HG03469 (cell line): Measurements from ENCODE around the gene ZNF117.
A peak's percentile ranks its signal among the peaks of the same experiment; 100 is the strongest.
"Not testable (repeated sequence)": the region's sequence is repeated elsewhere in the genome, so short reads cannot be mapped to it uniquely, and the experiment has no call there.

Experiments
- ATAC-seq: cut with Tn5 transposase; IDR thresholded peaks from one replicate; pipeline ENCODE4 v1.9.1; 2021; ENCODE audit warnings: mild to moderate bottlenecking, moderate library complexity, moderate number of reproducible peaks; ENCODE audit not compliant: unreplicated experiment

The ZNF117 gene

DNA sequence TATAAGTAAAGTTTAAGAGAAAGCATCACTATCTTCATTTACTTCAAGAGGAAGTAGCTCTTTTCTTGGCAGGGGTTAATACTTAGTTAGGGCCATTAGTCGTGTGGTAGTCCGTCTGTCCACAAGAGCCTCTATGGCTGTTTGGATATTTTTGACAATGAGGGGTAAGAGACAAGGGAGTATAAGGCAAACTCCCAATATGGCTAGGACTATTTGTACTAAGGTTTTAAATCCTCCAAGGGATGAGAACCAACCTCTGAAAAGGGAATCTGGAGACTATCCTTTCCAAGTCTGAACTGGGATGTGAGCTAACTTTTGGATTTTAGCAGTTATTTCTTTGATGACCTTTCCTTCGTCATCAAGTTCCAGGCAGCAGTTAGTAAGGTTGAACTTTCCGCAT, at the start of gene ZNF117:
Gene ZNF117 (minus strand): TSS at position 101 of the 400 bp plus-strand sequence.
- ATAC-seq: no peak

- ATAC-seq: not testable (repeated sequence)
Observed at GRCh38 chr7:65038767-65039166, 47.9 kb upstream of the ZNF117 start.

GRCh38 chr7:65037740-65038688, 47.2 kb upstream of the ZNF117 start:
- peak; percentile 71 for ATAC-seq

DNA sequence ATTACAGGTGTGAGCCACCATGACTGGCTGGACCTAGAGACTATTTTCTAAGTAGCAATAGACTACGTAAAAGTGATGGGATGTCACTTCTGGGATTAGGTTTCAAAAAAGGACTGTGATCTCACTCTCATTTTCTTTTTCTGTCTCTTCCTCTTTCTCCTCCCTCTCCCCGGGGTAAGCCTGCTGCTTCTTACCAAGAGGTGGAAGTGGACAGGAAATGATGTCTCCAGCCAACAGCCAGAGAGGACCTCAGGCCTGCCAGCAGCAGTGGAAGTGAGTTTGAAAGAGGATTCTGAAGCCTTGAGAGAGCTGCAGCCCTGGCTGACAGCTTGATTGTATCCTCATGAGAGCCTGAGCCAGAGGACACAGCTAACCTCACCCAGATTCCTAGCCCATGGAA, 45.7 kb upstream of the ZNF117 start:
- not testable (repeated sequence) for ATAC-seq

DNA sequence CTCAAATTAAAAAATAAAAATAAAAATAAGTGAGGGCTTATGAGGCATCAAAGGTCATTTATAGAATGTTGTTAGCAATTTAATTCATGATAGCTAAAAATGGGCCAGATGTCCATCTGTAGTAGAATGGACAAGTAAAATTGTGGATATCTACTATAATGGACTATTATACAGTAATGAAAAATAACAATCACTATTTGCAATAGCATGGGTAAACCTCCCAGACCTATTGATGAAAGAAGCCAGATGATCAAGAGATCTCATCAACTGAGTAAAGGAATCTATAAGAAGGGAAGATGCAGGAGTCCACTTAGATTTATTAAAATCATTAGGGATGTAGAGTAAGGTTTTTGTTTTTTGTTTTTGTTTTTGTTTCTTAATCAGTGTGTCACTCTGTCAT, 44.6 kb upstream of the ZNF117 start:
- ATAC-seq: not testable (repeated sequence)

- ATAC-seq: not testable (repeated sequence)
Observed at GRCh38 chr7:65034120-65034782, 43.4 kb upstream of the ZNF117 start.

GRCh38 chr7:65033391-65033790, 42.6 kb upstream of the ZNF117 start:
- ATAC-seq: not testable (repeated sequence)

DNA sequence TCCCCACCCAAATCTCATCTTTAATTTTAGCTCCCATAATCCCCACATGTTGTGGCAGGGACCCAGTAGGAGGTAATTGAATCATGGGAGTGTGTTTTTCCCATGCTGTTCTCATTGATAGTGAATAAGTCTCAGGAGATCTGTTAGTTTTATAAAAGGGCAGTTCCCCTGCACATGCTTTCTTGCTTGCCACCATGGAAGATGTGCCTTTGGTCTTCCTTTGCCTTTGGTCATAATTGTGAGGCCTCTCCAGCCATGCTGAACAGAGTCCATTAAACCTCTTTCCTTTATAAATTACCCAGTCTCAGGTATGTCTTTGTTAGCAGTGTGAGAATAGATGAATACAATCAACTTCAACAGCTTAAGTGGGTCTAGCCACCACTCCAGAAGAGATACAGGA, 34.2 kb upstream of the ZNF117 start:
- not testable (repeated sequence) for ATAC-seq

DNA sequence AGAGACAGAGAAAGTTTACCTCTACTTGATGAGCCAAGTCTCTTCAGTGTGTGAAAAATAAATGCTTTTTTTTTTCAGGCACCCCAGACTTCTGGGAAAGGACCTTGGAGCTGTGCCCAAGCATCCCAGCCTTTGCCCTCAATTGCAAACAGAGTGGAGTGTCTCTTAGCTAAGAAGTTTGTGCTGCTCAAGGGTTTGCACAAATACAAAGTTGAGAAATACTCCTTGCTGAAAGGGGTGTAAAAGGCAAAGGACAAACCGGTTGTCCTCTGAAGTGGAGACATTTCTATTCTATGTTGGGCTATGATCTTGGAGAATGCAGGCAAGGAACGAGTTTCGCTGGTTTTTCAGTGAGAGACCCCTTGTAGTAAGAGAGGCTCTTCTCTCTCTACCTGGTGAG, 30.1 kb upstream of the ZNF117 start:
- not testable (repeated sequence) for ATAC-seq

DNA sequence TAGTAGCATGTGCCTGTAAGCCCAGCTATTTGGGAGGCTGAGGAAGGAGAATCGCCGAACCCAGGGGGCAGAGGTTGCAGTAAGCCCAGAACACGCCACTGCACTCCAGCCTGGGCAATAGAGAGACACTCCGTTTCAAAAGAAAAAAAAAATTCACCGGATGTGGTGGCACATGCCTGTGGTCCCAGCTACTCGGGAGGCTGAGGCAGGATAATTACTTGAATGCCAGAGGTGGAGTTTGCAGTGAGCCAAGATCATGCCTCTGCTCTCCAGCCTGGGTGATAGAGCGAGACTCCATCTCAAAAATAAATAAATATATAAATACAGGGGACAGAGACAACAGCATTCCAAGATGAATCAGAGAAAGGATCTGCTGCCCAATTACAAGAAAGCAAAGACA, 19.0 kb upstream of the ZNF117 start:
- not testable (repeated sequence) for ATAC-seq

DNA sequence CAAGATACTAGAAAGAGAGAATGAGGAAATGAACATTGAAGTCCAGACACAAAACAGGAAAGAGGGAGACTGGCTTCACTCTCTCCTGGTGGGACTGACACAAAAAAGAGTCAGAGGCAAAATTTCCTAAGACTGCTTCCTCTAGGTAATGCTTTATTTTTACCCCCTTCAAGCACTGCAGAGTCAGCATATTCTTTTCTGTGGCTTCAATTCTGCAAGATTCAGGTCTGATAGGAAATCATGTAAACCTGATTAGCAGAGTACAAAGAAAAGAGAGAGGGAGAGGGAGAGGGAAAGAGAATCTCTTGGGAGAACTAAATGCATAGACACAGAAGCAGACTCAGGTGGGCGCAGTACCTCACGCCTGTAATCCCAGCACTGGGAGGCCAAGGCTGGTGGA, 18.6 kb upstream of the ZNF117 start:
- not testable (repeated sequence) for ATAC-seq

DNA sequence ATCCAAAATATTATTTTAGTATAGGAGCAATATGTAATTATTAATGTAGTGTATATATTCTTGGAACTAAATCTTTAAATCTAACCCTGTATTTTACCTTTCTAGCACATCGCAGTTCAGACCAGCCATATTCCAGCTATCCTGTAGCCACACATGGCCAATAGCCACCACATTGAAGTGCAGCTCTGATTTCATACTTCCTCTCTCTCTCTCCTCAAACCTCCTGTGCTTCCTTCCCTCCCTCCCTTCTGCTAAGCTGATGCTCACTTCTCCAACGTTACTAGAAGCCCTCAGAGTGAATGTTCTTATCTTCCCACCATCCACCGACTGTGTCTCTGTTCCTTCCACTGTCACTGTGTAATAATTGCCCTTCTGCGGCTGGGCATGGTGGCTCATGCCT, 16.2 kb upstream of the ZNF117 start:
- not testable (repeated sequence) for ATAC-seq

DNA sequence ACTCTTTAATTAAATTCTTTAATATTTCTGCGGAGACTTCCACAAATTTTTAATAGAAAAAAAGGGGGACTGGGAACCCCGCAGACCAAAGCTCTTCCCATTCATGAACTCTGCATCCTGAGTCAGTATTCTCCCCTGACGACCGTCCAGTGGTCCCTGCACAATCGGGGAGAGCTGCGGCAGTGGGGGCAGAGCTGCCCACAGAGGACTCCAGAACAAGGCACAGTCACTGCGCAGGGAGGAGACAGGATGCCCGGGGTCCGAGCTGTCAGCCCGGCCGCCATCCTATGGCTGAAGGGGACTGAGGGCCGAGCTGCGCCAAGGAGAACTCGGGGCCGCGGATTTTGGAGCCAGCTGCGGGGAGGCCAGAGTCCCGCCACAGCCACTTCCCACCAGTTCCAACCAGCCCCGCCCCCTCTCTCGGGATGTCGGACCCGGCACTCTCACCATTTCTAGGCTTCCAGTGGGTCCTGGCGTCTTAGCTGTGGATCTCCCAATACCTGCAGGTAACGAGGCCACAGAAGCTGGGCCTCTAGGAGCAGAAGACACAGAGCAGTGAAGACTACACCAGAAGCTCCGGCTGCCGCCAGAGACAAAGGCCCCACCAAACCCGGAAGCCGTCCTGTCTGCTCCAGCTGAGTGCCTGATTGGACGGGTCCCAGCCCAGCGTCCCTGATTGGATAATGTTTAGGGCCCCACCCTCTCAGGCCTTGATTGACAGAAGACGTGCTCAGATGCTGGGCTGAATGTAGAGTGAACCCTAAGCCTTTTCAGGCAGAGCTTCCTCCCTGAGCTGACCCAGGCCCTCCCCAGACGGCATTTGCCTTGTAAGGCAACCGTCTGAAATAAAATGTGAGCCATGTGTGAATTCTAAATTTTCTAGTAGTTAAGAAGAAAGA, 15.5 kb upstream of the ZNF117 start, which contains the start of gene ERV3-1:
Gene ERV3-1 (minus strand): TSS at position 594 of the 899 bp plus-strand sequence. CDS start 13,661 bp downstream, outside the sequence.
- ATAC-seq: peak; percentile 99

- ATAC-seq: no peak
Observed at GRCh38 chr7:65004575-65004974, 13.7 kb upstream of the ZNF117 start.

GRCh38 chr7:65002972-65003585, 12.2 kb upstream of the ZNF117 start:
- ATAC-seq: no peak

DNA sequence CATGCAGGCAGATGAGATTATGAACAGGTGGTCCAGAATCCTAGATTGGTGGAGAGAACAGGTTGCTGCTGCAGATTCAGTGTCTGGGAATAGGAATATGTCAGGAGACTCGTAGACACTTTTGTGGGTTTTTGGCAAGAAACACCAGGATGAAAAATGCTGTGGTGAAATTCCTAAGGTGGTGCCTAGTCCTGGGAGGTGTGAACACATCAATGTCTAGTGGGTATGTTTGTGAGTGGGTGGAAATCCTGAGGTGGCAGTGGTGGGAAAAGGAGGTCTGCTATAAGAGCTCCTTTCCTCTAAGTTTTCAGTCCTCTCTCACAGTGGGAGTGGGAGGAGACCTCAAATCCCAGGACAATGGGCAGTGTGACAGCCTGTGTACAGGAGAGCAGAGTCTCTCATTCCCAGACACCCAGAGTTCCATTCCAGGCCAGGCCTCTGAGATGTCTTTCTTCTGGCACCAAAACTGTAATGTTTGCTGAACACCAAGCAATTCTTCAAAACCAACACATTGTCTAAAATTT, 10.5 kb upstream of the ZNF117 start:
- ATAC-seq: no peak

DNA sequence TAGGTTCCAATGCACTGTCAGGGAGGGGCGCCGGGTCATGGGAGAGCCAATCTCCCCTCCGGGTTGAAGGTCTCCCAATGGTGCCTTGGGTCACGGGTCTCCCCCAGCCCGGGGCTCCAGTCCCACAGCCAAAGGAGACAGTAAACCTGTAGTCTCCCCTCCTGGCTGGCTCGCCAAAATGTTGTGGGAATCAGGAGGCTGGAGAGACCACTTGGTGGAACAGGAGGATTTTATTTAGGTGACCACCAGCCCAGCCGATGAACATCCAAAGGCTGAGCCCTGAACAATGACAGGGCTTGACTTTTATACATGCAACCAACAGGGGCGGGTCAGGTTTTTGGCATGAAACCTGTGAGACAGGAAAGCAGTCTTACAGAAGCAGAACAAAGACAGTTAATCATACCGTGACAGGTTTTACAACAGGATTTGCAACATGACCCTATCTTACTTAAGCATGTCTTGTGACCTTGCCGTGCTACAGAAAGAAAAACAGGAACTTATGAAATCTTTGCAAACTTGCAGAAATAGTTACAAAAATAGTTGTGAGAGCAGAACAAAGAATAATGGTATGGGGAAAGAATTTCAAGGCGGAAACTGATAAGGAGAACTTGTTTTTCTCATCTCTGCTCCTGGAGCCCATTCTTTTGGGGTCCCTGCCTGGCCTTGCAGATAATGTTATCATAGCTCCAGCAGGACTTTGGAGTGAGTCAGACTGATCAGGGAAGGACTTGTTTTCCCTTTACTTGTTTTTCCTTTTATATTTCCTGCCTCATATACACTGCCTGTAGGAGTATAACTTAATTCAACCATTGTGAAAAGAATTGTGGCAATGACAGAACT, 8.5 kb upstream of the ZNF117 start:
- ATAC-seq: peak; percentile 72

DNA sequence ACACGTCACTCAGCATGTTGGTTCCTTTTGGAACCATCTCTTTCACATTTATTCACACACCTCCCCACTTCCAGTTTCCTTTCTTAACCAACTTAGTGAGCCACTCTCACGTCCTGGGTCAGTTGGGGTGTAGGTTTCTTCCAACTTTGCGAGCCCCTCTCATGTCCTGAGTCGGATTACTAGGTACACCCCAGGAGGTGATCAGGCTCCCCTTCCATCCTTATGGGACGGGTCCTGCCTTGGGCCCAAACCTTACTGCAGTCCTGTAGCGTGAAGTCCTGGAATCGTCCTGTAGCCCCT, 8.0 kb upstream of the ZNF117 start:
- no peak for ATAC-seq

DNA sequence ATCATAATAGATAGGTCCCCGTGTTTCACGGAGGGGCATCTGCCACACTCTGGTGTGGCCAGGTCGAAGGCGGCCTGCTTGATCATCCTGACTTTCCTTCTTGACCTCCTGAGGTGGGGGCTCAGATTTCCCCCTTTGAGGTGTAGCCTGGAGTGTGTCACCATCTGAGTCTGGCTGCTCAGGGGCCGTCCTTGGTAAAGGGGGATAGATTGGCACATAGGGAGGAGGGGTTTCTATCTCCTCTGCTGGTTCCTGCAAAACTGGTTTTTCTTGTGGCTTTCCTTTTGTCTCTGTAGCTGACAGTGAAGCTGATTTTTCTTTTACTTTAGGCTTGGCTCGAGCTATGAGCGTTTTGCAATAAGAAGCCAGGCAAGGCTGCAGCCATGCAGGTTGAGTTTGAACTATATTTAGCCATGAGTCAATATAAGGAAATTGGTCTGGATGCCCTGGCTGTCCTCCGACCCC, 7.1 kb upstream of the ZNF117 start:
- ATAC-seq: no peak
